Kidney epithelial cell (primary cell): ENCODE measurements around the gene ACAN. TPM values are rescaled to one million over a fixed set of nuclear protein-coding genes. Genes with fewer than 3 reads are reported as not detected.

ENCODE experiments used
- DNase-seq: peaks from one replicate; pipeline ENCODE4 v3.0.0-alpha.2; 2010; ENCODE audit warnings: low read depth
- H3K27me3 ChIP-seq: 2 replicates; pipeline ENCODE4 v1.6.0; 2011; ENCODE audit warnings: low read length; ENCODE audit not compliant: control insufficient read depth, insufficient read depth
- H3K36me3 ChIP-seq: 2 replicates; pipeline ENCODE4 v1.5.1; 2011; ENCODE audit warnings: low read length; ENCODE audit not compliant: control insufficient read depth, insufficient read depth
- H3K4me3 ChIP-seq: 2 replicates; pipeline ENCODE4 v1.5.1; 2011; ENCODE audit warnings: low read depth, mild to moderate bottlenecking, control low read depth, low read length
- CTCF ChIP-seq: IDR thresholded peaks from 2 replicates; pipeline ENCODE4 v1.5.1; 2011; ENCODE audit warnings: mild to moderate bottlenecking, moderate library complexity, low read length, control low read depth, inconsistent platforms; ENCODE audit not compliant: insufficient read depth, poor library complexity, severe bottlenecking
- total RNA-seq: library from RNA; depleted of rRNA; stranded (reverse); fragments of >200 nt; gene quantifications from 2 replicates; pipeline ENCODE4 v1.2.3, GENCODE V29; 2015

Gene ACAN
- total RNA-seq, 1 donor from 2014 or later = 0.08 TPM

DNA sequence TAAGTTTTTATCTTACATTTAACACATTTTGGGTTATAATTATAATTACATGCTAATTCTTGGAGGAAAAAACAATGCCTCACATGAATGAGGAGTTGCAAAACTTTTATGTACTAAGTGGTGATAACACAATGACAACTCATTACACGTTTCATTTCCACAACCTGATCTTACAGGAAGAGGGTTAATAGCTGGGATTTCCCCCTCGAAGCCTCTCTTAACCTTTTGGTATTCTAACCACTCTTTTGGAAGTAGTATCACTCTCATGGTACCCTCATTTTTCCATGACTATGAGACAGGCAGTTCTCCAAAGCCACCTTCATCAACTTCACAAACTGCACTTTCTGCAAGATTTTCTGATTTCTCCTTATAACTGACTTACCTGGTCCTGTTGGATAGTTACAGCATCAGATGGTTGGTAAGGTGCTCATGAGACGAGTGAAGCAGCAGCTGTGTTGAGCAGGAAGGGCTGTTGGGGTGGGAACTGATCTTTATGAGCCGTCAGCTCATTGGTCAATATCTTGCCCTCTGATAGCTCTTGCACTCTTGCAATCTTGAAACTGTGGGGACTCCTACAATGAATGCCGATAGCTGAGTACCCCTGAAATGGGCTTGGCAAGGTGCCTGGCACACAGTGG, 41.6 kb downstream of the ACAN start:
- no peak for DNase-seq
- H3K36me3 ChIP-seq = no peaks in the 10 kb centered on the region
- H3K27me3 ChIP-seq = peaks cover 4% of the 10 kb centered on the region
- H3K4me3 ChIP-seq = no peak overlapping the region
- no peak for TF ChIP-seq CTCF

GRCh38 chr15:88845616-88846015, 42.4 kb downstream of the ACAN start:
- DNase-seq = no peak
- H3K36me3 ChIP-seq = no peaks in the 10 kb centered on the region
- no peak for TF ChIP-seq CTCF

DNA sequence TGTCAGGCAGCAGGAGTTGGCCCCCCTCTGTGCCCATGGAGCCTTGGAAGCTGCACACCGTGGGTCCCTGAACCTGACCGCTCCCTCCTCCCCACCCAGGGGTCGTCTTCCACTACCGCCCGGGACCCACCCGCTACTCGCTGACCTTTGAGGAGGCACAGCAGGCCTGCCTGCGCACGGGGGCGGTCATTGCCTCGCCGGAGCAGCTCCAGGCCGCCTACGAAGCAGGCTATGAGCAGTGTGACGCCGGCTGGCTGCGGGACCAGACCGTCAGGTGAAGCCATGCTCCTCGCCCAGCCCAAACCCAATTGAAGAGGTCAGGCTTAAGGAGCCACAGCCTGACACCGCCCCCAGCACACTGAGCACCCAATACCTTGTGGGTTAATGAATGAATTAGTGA, 43.9 kb downstream of the ACAN start:
- Histone ChIP-seq H3K4me3 (no peak overlapping the region), H3K36me3 (no peaks in the 10 kb centered on the region), H3K27me3 (peaks cover 7% of the 10 kb centered on the region)
- TF ChIP-seq CTCF = no peak
- DNase-seq = no peak

More at GRCh38 chr15:88845616-88846015, 42.4 kb downstream of the ACAN start:
- Histone ChIP-seq H3K27me3 (peaks cover 4% of the 10 kb centered on the region), H3K4me3 (no peak overlapping the region)

- no peak for DNase-seq
- Histone ChIP-seq H3K36me3 (no peaks in the 10 kb centered on the region), H3K4me3 (no peak overlapping the region), H3K27me3 (peaks cover 7% of the 10 kb centered on the region)
- no peak for TF ChIP-seq CTCF
These were observed 45.0 kb downstream of the ACAN start for GRCh38 chr15:88848203-88848602.

- Histone ChIP-seq H3K4me3 (no peak overlapping the region), H3K27me3 (peaks cover 7% of the 10 kb centered on the region), H3K36me3 (no peaks in the 10 kb centered on the region)
- no peak for DNase-seq
- TF ChIP-seq CTCF = no peak
These were observed 46.3 kb downstream of the ACAN start for GRCh38 chr15:88849376-88850072.
